GM19035 (cell line): Measurements from ENCODE around the gene EPHA6.
"Not testable (repeated sequence)": the region's sequence is repeated elsewhere in the genome, so short reads cannot be mapped to it uniquely, and the experiment has no call there.

Source experiments
- ATAC-seq: cut with Tn5 transposase; IDR thresholded peaks from one replicate; pipeline ENCODE4 v1.9.1; 2021; ENCODE audit not compliant: unreplicated experiment

The EPHA6 gene

GRCh38 chr3:97409612-97410011, 595.2 kb downstream of the EPHA6 start:
- ATAC-seq, result no peak

DNA sequence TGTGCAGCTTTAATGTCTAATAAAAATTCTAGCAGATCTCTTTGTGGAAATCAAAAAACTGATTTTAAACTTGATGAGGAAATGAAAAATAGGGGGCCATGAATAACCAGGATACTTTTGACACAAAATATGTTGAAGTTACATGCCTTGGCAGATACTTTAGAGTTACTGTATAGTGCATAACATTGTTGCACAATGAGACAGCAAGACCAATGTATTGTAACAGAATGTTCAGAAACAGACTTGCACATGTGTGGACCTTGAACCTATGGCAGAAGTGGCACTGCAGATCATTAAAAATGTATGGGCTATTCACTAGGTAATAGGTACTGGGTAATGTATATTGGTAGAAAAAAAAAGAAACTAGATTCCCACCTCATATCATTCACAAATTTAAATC, 607.2 kb downstream of the EPHA6 start:
- ATAC-seq, result no peak

DNA sequence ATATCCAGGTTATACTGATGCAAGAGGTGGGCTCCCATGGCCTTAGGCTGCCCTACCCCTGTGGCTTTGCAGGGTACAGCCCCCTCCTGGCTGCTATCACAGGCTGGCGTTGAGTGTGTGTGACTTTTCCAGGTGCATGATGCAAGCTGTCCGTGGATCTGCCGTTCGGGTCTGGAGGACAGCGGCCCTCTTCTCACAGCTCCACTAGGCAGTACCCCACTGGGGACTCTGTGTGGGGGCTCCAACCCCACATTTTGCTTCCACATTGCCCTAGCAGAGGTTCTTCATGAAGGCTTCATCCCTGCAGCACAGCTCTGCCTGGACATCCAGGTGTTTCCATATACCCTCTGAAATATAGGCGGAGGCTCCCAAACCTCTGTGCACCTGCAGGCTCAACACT, 610.6 kb downstream of the EPHA6 start:
- no peak for ATAC-seq

- ATAC-seq, result no peak
Observed at GRCh38 chr3:97430601-97431000, 616.2 kb downstream of the EPHA6 start.

DNA sequence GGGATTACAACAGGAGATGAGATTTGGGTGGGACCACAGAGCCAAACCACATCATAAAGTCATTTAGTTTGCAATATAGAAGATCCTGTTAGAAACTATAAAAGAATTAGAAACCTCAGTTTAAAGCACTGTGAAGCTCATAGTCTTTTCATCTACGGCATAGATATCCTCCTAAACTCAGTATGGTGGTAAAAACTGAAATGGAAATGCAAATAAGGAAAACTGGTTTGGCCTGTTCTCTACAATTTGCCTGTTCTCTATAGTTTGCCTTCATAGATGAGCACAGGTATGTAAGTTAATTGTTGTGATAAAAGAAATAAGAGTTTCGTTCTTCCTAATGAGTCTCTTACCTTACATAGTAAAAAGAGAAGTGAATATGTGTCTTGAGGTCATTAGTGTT, 618.5 kb downstream of the EPHA6 start:
- ATAC-seq, result no peak

DNA sequence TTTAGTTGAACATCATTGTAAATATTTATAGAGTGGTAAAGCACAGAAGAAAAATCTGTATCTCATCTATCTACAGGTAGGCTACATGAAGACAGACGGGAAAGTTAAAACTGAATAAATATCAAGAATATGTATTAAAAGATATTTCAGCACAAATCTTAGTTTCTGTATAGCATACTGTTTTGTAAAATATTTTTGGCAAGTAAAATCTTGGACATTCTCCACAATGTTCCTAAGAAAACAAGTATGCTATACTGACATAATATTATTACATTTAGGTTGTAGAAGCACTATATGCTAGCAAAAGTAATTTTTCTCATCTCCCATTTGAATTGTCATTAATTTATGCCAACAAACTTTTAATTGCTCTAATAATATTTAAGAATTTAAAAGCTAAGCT, 623.7 kb downstream of the EPHA6 start:
- no peak for ATAC-seq

- ATAC-seq, result no peak
Observed at GRCh38 chr3:97439373-97439772, 625.0 kb downstream of the EPHA6 start.

DNA sequence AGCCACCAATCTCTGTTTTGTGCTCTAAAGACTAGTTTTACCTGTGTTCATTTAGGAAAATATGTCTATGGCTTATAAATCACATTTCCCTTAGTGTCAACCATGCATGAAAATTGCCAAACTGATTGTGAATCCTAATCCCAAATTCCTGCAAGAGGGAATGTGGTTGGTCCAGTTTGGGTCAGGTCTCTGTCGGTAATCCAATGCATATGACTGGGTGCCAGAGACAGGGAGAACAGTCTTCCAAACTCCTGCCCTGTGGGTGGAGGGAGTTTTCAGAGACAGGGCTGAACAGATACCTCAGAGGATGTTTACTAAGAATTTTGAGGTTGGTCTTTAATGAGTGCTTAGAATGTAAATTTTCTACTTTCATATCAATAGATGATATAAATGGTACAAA, 649.6 kb downstream of the EPHA6 start:
- no peak for ATAC-seq

DNA sequence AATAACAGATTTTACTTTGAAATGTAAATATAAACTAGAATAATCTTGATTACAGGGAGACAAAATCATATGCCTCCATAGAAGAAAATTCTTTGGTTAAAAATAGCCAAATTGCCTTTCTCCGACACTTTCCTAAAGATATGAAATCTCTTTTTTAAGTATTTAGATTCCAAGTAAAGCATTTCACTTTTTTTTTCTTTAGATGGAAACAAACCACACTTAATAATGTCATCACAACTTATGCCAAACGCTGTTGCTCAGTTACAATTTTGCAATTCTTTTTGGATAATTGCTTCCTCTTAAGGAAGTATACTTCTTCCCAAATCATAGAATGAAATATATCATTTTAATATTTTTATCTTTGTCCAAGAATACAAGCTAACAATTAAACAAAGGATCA, 656.1 kb downstream of the EPHA6 start:
- no peak for ATAC-seq

DNA sequence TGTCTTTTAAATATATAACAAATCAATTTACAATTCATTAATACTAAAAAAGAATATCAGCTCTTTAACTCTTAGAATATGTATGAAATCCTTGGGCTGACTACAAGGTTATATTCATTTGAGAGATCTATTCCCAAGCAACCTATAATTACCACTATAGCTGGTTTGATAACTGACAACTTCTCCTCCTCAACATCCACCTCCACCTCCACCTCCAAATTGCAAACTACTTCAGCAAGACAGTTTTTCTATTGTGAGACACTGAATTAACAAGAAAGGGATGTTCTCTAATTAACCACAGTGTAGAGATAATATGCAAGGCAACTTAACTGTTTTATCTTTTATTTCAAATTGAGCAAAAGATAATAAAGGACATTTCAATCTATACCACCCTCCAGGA, 665.3 kb downstream of the EPHA6 start:
- ATAC-seq, result no peak

GRCh38 chr3:97480696-97481289, 666.4 kb downstream of the EPHA6 start:
- not testable (repeated sequence) for ATAC-seq

GRCh38 chr3:97481416-97481815, 667.0 kb downstream of the EPHA6 start:
- ATAC-seq, result no peak

GRCh38 chr3:97485206-97485605, 670.8 kb downstream of the EPHA6 start:
- ATAC-seq, result no peak

DNA sequence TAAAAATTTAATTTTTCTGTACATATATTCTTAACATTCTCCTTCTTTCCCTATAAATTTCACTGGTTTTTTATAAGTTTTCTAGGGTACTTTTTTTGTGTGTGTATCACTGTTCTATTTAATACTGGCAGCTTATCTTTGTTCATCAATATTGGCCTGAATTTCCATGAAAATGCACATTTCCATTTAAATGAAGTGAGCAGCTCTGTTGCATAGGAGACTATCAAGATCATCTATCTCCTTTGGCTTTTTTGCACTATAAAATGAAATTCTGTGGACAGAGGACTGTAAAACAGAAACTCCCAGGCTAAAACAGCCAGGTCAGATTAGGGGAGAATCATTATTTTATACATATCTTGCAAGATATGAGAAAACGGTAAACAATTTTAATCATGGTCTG, 673.2 kb downstream of the EPHA6 start:
- no peak for ATAC-seq

GRCh38 chr3:97488741-97489140, 674.3 kb downstream of the EPHA6 start:
- ATAC-seq, result no peak

- no peak for ATAC-seq
Observed at GRCh38 chr3:97495896-97496295, 681.5 kb downstream of the EPHA6 start.

- ATAC-seq, result no peak
Observed at GRCh38 chr3:97497138-97497537, 682.7 kb downstream of the EPHA6 start.

GRCh38 chr3:97504463-97504862, 690.1 kb downstream of the EPHA6 start:
- no peak for ATAC-seq

DNA sequence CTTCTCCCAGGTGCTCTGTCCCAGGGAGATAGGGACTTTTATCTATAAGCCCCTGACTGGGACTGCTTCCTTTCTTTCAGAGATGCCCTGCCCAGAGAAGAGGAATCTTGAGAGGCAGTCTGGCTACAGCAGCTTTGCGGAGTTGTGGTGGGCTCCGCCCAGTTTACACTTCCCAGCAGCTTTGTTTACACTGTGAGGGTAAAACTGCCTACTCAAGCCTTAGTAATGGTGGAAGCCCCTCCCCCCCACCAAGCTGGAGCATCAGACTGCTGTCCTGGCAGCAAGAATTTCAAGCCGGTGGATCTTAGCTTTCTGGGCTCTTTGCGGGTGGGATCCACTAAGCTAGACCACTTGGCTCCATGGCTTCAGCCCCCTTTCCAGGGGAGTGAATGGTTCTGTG, 696.4 kb downstream of the EPHA6 start:
- ATAC-seq, result no peak

DNA sequence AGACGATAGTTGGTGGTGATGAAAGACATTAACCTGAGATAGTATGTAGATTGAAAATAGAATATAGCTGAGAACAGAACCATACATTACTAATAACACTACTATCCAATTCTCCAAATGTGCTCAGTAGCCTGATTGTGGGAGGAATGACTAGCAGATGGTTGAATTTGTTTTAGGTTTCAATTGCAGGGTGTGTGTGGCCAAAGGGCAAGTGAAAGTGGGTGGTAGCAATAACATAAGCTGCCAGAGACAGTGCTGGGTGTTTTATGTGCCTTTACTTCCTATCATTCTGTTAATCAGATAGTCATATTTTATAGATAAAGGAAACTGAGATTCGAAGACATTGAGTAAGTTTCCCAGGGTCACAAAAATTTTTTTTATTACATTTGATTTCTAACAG, 700.7 kb downstream of the EPHA6 start:
- no peak for ATAC-seq

GRCh38 chr3:97530691-97531090, 716.3 kb downstream of the EPHA6 start:
- no peak for ATAC-seq

DNA sequence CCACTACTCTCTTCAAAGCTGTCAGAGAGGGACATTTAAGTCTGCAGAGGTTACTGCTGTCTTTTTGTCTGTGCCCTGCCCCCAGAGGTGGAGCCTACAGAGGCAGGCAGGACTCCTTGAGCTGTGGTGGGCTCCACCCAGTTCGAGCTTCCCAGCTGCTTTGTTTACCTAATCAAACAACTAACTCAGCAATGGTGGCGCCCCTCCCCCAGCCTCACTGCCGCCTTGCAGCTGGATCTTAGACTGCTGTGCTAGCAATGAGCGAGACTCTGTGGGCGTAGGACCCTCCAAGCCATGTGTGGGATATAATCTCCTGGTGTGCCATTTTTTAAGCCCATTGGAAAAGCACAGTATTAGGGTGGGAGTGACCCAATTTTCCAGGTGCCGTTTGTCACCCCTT, 733.2 kb downstream of the EPHA6 start:
- not testable (repeated sequence) for ATAC-seq

DNA sequence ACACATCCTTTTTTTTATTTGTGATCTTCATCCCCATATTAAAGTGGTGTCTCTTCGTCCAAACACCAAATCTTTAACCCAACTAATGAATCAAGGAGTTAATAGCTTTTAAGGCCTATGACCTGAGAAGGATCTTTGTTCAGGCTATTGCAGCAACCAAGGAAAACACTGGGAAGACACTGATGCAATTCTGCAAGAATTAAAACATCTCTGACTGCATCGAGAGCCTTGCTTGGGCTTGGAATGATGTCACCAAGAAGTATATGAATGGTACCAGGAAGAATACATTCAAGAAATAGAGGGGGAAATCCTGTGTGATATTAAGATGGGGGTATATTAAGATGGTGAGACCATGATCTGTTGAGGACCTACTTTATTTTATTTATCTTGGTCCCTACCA, 736.0 kb downstream of the EPHA6 start:
- no peak for ATAC-seq

DNA sequence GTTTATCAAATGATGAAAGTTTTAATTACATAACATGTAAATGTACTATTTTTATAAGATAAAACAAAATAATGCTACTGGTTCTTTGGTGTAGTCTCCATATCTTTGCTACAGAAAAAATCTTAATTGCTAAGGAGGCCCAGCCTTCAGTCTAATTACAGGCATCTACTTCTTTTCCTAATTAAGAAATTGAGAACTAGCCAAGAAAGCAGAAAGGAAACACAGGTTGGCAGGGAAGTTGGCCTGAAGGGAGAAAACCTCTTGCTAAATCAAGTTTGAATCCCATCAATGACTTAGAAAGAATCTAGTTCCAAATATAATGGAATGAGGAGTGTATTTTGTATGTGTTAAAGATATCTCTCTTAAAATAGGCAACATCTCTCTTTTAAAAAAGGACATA, 737.8 kb downstream of the EPHA6 start:
- ATAC-seq, result no peak
